K562 (cell line): ENCODE data around the gene PRKAA2. TPM values are rescaled to one million over a fixed set of nuclear protein-coding genes. Genes with fewer than 3 reads are reported as not detected.

ENCODE experiments used
- ATAC-seq: fragments of 200-7000 bp; cut with Tn5 transposase; 3 replicates; pipeline ENCODE4 v1.9.1; 2020; ENCODE audit warnings: moderate library complexity
- BruUV-seq: library from RNA; stranded (reverse); fragments of 400-500 nt; replicated peaks from 2 replicates; lab custom pipeline; 2021; lab: Mats Ljungman, UMichigan
- CTCF ChIA-PET: fragments of 300-600 bp; formaldehyde crosslinking; extraction: SDS; loops from one replicate; lab custom pipeline; 2021; ENCODE audit warnings: low intra/inter-chr PET ratio; lab: Yijun Ruan, JAX
- POLR2A ChIA-PET: fragments of 300-600, 350-650 bp; sonication (Branson Sonifier 250); formaldehyde crosslinking; extraction: SDS; loops from one replicate; lab custom pipeline; 2021; ENCODE audit warnings: antibody characterized with exemption, inconsistent platforms; lab: Yijun Ruan, JAX
- DNase-seq, 4 experiments: peaks; one replicate each; pipeline versions ENCODE4 v3.0.0 to v3.0.0-alpha.2; 2011 to 2018; ENCODE audit warnings: low spot score in 3 of 4, mixed read lengths in 3 of 4; ENCODE audit errors: extremely low read depth in 1 of 4
- FAIRE-seq: peaks from 2 replicates; lab custom pipeline; 2011; peaks lifted over from hg19 to GRCh38; lab: Jason Lieb, UNC
- H2AFZ ChIP-seq: 2 replicates; pipeline ENCODE4 v1.6.0; 2011; ENCODE audit warnings: low read depth, low read length, control low read depth, inconsistent platforms
- H3K27ac ChIP-seq: fragments of 200-600 bp; 3 replicates; pipeline ENCODE4 v1.8.0; 2011; ENCODE audit warnings: low read depth, mild to moderate bottlenecking, control low read depth, inconsistent platforms, low read length, moderate library complexity, mixed read lengths; ENCODE audit errors: extremely low read depth
- H3K27me3 ChIP-seq, 2 experiments: fragments of 300-600 bp in 1 of 2; 2 replicates in 1 of 2; 3 replicates in 1 of 2; pipeline versions ENCODE4 v1.6.0 to v1.8.0; 2011; ENCODE audit warnings: inconsistent platforms in 2 of 2, low read length in 2 of 2, mild to moderate bottlenecking in 1 of 2, mixed read lengths in 1 of 2, moderate library complexity in 1 of 2; ENCODE audit not compliant: control insufficient read depth in 2 of 2, insufficient read depth in 2 of 2
- H3K36me3 ChIP-seq: fragments of 300-600 bp; 3 replicates; pipeline ENCODE4 v1.8.0; 2011; ENCODE audit warnings: mild to moderate bottlenecking, low read length, inconsistent platforms; ENCODE audit not compliant: control insufficient read depth, insufficient read depth
- H3K4me1 ChIP-seq, 2 experiments: fragments of 200-600 bp in 1 of 2; replicated peaks in 1 of 2; 2 replicates in 1 of 2; 3 replicates in 1 of 2; pipeline versions ENCODE4 v1.5.1 to v1.8.0; 2011; ENCODE audit warnings: inconsistent platforms in 2 of 2, low read length in 2 of 2, mild to moderate bottlenecking in 1 of 2, mixed read lengths in 1 of 2, moderate library complexity in 1 of 2; ENCODE audit not compliant: control insufficient read depth in 2 of 2, insufficient read depth in 2 of 2
- H3K4me2 ChIP-seq: 2 replicates; pipeline ENCODE4 v1.6.1; 2011; ENCODE audit warnings: low read length, control low read depth, inconsistent platforms, mixed read lengths; ENCODE audit not compliant: insufficient read depth
- H3K4me3 ChIP-seq: fragments of 200-600 bp; sonication (generic), shearing (Covaris generic); 2 replicates; pipeline ENCODE4 v1.5.1; 2016; ENCODE audit warnings: control low read depth, inconsistent platforms
- H3K79me2 ChIP-seq: fragments of 200-600 bp; 3 replicates; pipeline ENCODE4 v1.8.0; 2011; ENCODE audit warnings: low read length, inconsistent platforms; ENCODE audit not compliant: control insufficient read depth, insufficient read depth
- H3K9ac ChIP-seq, 2 experiments: 2 replicates each; pipeline versions ENCODE4 v1.6.0 to v1.6.1; 2011; ENCODE audit warnings: low read depth in 2 of 2, low read length in 2 of 2, control low read depth in 1 of 2, inconsistent platforms in 1 of 2, mild to moderate bottlenecking in 1 of 2, mixed read lengths in 1 of 2; ENCODE audit not compliant: insufficient read depth in 1 of 2
- H3K9me1 ChIP-seq: one replicate; pipeline ENCODE4 v1.6.0; 2011; ENCODE audit warnings: inconsistent platforms, mild to moderate bottlenecking, low read length, moderate library complexity; ENCODE audit not compliant: control insufficient read depth, insufficient read depth
- H3K9me3 ChIP-seq: replicated peaks from 2 replicates; pipeline ENCODE4 v1.5.1; 2011; ENCODE audit warnings: low read depth, low read length, inconsistent platforms; ENCODE audit not compliant: control insufficient read depth, insufficient read depth
- H4K20me1 ChIP-seq: replicated peaks from 2 replicates; pipeline ENCODE4 v1.6.1; 2011; ENCODE audit warnings: low read length, inconsistent platforms, mixed read lengths; ENCODE audit not compliant: control insufficient read depth, insufficient read depth
- BHLHE40 ChIP-seq: IDR thresholded peaks from 2 replicates; pipeline ENCODE4 v1.6.1; 2011; ENCODE audit warnings: low read length, improper control_type of control experiment
- ETS1 ChIP-seq: conservative IDR thresholded peaks from 2 replicates; pipeline ENCODE4 v1.6.1; 2011; ENCODE audit warnings: low read depth, mild to moderate bottlenecking, low read length; ENCODE audit not compliant: control insufficient read depth
- GTF2F1 ChIP-seq: IDR thresholded peaks from 2 replicates; pipeline ENCODE4 v1.6.1; 2011; ENCODE audit warnings: low read depth, low read length, improper control_type of control experiment
- ZBTB34 ChIP-seq: fragments of 250-450 bp; sonication (Bioruptor Pico); IDR thresholded peaks from 2 replicates; pipeline ENCODE4 v1.8.0; 2021; ENCODE audit warnings: mild to moderate bottlenecking, moderate library complexity
- ZFP36 ChIP-seq: fragments of 150-350 bp; IDR thresholded peaks from 2 replicates; pipeline ENCODE4 v1.6.1; 2018; ENCODE audit warnings: low read length, low read depth; ENCODE audit not compliant: partially characterized antibody
- ZNF253 ChIP-seq: fragments of 250-450 bp; sonication (Bioruptor Pico); conservative IDR thresholded peaks from 2 replicates; pipeline ENCODE4 v1.6.1; 2021; ENCODE audit warnings: mild to moderate bottlenecking
- ZNF431 ChIP-seq: sonication (generic); formaldehyde crosslinking; IDR thresholded peaks from 2 replicates; pipeline ENCODE4 v1.8.0; 2022; ENCODE audit warnings: mild to moderate bottlenecking, missing genetic modification reagents
- in situ Hi-C: fragments of 300-500 bp; cut with MboI; formaldehyde crosslinking; loops from 4 replicates; pipeline ENCODE4 v1.15.0; 2018; ENCODE audit warnings: inconsistent platforms, mixed read lengths
- intact Hi-C: fragments of 100-400 bp; cut with micrococcal nuclease; formaldehyde crosslinking; loops from 2 replicates; pipeline ENCODE4 v1.14.2; 2022
- polyA plus RNA-seq, 8 experiments: library from polyadenylated mRNA; depleted of rRNA in 4 of 8; stranded (reverse) in 5 of 8; unstranded in 3 of 8; fragments of >200 nt; fragmentation: Nextera tagmentation in 2 of 8; fragmentation: Illumina TruSeq in 1 of 8; extraction: Ambion mirVana in 2 of 8; extraction: Trizol in 1 of 8; gene quantifications; 2 replicates each; pipeline versions ENCODE4 v1.2.1 to v1.2.3, GENCODE V29; 2011 to 2014; ENCODE audit warnings: inconsistent platforms in 1 of 8, missing spikeins in 1 of 8
- total RNA-seq, 7 experiments: library from RNA; depleted of rRNA in 6 of 7; stranded (reverse); fragments of >200 nt in 6 of 7; fragmentation: Illumina TruSeq in 2 of 7; extraction: Trizol in 2 of 7; gene quantifications; 2 replicates each; pipeline versions ENCODE4 v1.2.1 to v1.2.3, GENCODE V29; 2011 to 2021; ENCODE audit warnings: low replicate concordance in 1 of 7

The PRKAA2 gene
- total and polyA plus RNA-seq, 9 of the 15 experiments (the other 6 are each of a cell fraction or from before 2014, with no cell fraction given) = 0.01 TPM; not detected in 8

GRCh38 chr1:56630786-56631185, 14.3 kb upstream of the PRKAA2 start:
- Histone ChIP-seq H3K9ac (no peak overlapping the region), H3K4me3 (no peak overlapping the region), H3K27ac (no peak overlapping the region), H3K4me2 (no peak overlapping the region), H4K20me1 (no peaks in the 10 kb centered on the region), H3K36me3 (no peaks in the 10 kb centered on the region), H2AFZ (no peak overlapping the region), H3K4me1 (no peaks in the 10 kb centered on the region), H3K79me2 (no peaks in the 10 kb centered on the region), H3K27me3 (no peaks in the 10 kb centered on the region), H3K9me3 (no peaks in the 10 kb centered on the region), H3K9me1 (no peaks in the 10 kb centered on the region)
- ChIA-PET CTCF (no interaction called here), POLR2A (interaction anchor here (0.6 kb wide), 1 partner anchor 311 kb away, joined by 3 read pairs; no protein-coding TSS in a partner anchor)
- intact Hi-C loops = no loop called here
- BruUV-seq = no TSS peak
- DNase-seq = no peak
- FAIRE-seq = no peak
- no peak for ATAC-seq
- in situ Hi-C loops = no loop called here
- TF ChIP-seq ZBTB34 (no peak), BHLHE40 (no peak), ZNF253 (CRISPR knock-in tag) (no peak), ZNF431 (CRISPR knock-in tag) (no peak), ZFP36 (no peak), ETS1 (no peak), GTF2F1 (no peak)
